ENCODE data around the gene ETFA. TPM values are rescaled to one million over a fixed set of nuclear protein-coding genes. Genes with fewer than 3 reads are reported as not detected.

The ETFA gene
- total and polyA plus RNA-seq, 2 of the 8 experiments (the other 6 are each of a cell fraction or from before 2014, with no cell fraction given) = 60.9 to 90.0 TPM

GRCh38 chr15:76274821-76275220, 36.4 kb downstream of the ETFA start:
- no peak overlapping the region for H4K91ac ChIP-seq (replicated peaks; ENCODE audit: insufficient read length, low read length)
- no peak overlapping the region for H2AK5ac ChIP-seq (ENCODE audit: low read depth, low read length)
- H2AFZ ChIP-seq (ENCODE audit: low read length) = no peak overlapping the region
- H4K5ac ChIP-seq (ENCODE audit: insufficient read length, low read depth, low read length) = no peak overlapping the region
- H3K14ac ChIP-seq (ENCODE audit: insufficient read length) = no peak overlapping the region
- H3K27me3 ChIP-seq (replicated peaks in 1 of 4; ENCODE audit: control insufficient read depth in 3 of 4, extremely low read depth in 1 of 4, insufficient read depth in 3 of 4, low read length in 3 of 4) = no peaks in the 10 kb centered on the region
- no peak overlapping the region for H2BK5ac ChIP-seq (ENCODE audit: low read depth, low read length)
- H3K18ac ChIP-seq (ENCODE audit: extremely low read depth, low read length) = no peak overlapping the region
- H2BK20ac ChIP-seq (ENCODE audit: low read length) = no peak overlapping the region
- DNase-seq (ENCODE audit: low read depth in 1 of 2, low spot score in 2 of 2) (no peak), FAIRE-seq (no peak)
- no peak overlapping the region for H3K4ac ChIP-seq (replicated peaks; ENCODE audit: insufficient read length, low read depth, low read length)
- H4K20me1 ChIP-seq (replicated peaks in 1 of 2; ENCODE audit: control insufficient read depth in 1 of 2, insufficient read depth in 2 of 2, low read length in 2 of 2) = peaks cover 0 to 2% of the 10 kb centered on the region in 2 experiments
- no peaks in the 10 kb centered on the region; the same call in 1 of the 2 replicates for H3K23me2 ChIP-seq (ENCODE audit: low read depth, low read length)
- no peaks in the 10 kb centered on the region for H3K79me1 ChIP-seq (ENCODE audit: low read depth, low read length)
- no peak overlapping the region for H3K4me2 ChIP-seq (ENCODE audit: insufficient read depth in 1 of 2, low read depth in 2 of 2, low read length in 2 of 2)
- no peaks in the 10 kb centered on the region for H3K79me2 ChIP-seq (ENCODE audit: control insufficient read depth in 1 of 2, insufficient read depth in 2 of 2, low read length in 2 of 2)
- H4K8ac ChIP-seq (ENCODE audit: extremely low read depth, insufficient read depth, low read length) = no peak overlapping the region
- H3K23ac ChIP-seq (ENCODE audit: insufficient read length) = no peak overlapping the region
- no peak overlapping the region for H2BK15ac ChIP-seq (ENCODE audit: low read length)
- 63% methylated on average over 1 of the region's 1 CpG; no CpG with 5 or more reads in 1 of the 2 experiments for WGBS, 2 experiments (ENCODE audit: extremely low coverage in 1 of 2, insufficient coverage in 1 of 2, insufficient read length in 1 of 2, insufficient replicate concordance in 2 of 2, low coverage in 1 of 2, low lambda C conversion rate in 2 of 2, missing lambda C conversion rate in 1 of 2)
- no peaks in the 10 kb centered on the region for H3K9me3 ChIP-seq (ENCODE audit: insufficient read depth in 2 of 2, low read depth in 1 of 2, low read length in 1 of 2)
- H3K56ac ChIP-seq (replicated peaks; ENCODE audit: insufficient read length, low read depth, low read length) = no peak overlapping the region
- no peak overlapping the region for H2BK12ac ChIP-seq (ENCODE audit: low read depth, low read length)
- no peak overlapping the region for H3K4me3 ChIP-seq (ENCODE audit: extremely low read depth in 1 of 4, insufficient read depth in 2 of 4, low read depth in 3 of 4, low read length in 4 of 4)
- CTCF ChIA-PET (ENCODE audit: partially characterized antibody) = interaction anchor here (1.0 kb wide), 1 partner anchor 17 kb away, joined by 3 read pairs; no protein-coding TSS in a partner anchor
- no peak overlapping the region for H3K9ac ChIP-seq (replicated peaks in 1 of 4; ENCODE audit: extremely low read depth in 1 of 4, low read depth in 3 of 4, low read length in 3 of 4)
- H2BK120ac ChIP-seq (replicated peaks; ENCODE audit: low read depth, low read length) = no peak overlapping the region
- POLR2A ChIA-PET (ENCODE audit: partially characterized antibody) = no interaction called here
- H3K27ac ChIP-seq (ENCODE audit: low read depth, low read length) = no peak overlapping the region
- H3K36me3 ChIP-seq (ENCODE audit: control insufficient read depth in 2 of 4, insufficient read depth in 4 of 4, low read length in 3 of 4) = peaks cover 0 to 15% (median 0%) of the 10 kb centered on the region in 4 experiments; a peak in 2 of 8 replicates
- no peaks in the 10 kb centered on the region for H3K4me1 ChIP-seq (replicated peaks in 1 of 4; ENCODE audit: control insufficient read depth in 3 of 4, insufficient read depth in 4 of 4, low read length in 3 of 4)
- TF ChIP-seq, protein P1, sequence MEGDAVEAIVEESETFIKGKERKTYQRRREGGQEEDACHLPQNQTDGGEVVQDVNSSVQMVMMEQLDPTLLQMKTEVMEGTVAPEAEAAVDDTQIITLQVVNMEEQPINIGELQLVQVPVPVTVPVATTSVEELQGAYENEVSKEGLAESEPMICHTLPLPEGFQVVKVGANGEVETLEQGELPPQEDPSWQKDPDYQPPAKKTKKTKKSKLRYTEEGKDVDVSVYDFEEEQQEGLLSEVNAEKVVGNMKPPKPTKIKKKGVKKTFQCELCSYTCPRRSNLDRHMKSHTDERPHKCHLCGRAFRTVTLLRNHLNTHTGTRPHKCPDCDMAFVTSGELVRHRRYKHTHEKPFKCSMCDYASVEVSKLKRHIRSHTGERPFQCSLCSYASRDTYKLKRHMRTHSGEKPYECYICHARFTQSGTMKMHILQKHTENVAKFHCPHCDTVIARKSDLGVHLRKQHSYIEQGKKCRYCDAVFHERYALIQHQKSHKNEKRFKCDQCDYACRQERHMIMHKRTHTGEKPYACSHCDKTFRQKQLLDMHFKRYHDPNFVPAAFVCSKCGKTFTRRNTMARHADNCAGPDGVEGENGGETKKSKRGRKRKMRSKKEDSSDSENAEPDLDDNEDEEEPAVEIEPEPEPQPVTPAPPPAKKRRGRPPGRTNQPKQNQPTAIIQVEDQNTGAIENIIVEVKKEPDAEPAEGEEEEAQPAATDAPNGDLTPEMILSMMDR (IDR thresholded peaks at IDR 0.05; ENCODE audit: control extremely low read depth in 1 of 3, insufficient read depth in 1 of 3, low read depth in 1 of 3, low read length in 3 of 3) = no peak
- TF ChIP-seq SIRT6 (IDR thresholded peaks at IDR 0.05; ENCODE audit: low read length) = no peak
- no peak for TF ChIP-seq RFX5 (IDR thresholded peaks at IDR 0.05; ENCODE audit: borderline replicate concordance, low read depth, low read length)
- no peak for TF ChIP-seq POLR2A (IDR thresholded peaks at IDR 0.05; ENCODE audit: control extremely low read depth in 1 of 2, low read depth in 2 of 2, low read length in 2 of 2)
- no peak for TF ChIP-seq ZNF274 (IDR thresholded peaks at IDR 0.05; ENCODE audit: borderline replicate concordance, extremely low read depth, low read length)

Data from H1 (cell line).